ENCODE data around the gene UCKL1. TPM values are rescaled to one million over a fixed set of nuclear protein-coding genes. Genes with fewer than 3 reads are reported as not detected.
A peak's percentile ranks its signal among the peaks of the same experiment; 100 is the strongest.
"Not testable (repeated sequence)": the region's sequence is repeated elsewhere in the genome, so short reads cannot be mapped to it uniquely, and the experiment has no call there.

The UCKL1 gene
- total RNA-seq, 1 donor = 16.9 TPM

DNA sequence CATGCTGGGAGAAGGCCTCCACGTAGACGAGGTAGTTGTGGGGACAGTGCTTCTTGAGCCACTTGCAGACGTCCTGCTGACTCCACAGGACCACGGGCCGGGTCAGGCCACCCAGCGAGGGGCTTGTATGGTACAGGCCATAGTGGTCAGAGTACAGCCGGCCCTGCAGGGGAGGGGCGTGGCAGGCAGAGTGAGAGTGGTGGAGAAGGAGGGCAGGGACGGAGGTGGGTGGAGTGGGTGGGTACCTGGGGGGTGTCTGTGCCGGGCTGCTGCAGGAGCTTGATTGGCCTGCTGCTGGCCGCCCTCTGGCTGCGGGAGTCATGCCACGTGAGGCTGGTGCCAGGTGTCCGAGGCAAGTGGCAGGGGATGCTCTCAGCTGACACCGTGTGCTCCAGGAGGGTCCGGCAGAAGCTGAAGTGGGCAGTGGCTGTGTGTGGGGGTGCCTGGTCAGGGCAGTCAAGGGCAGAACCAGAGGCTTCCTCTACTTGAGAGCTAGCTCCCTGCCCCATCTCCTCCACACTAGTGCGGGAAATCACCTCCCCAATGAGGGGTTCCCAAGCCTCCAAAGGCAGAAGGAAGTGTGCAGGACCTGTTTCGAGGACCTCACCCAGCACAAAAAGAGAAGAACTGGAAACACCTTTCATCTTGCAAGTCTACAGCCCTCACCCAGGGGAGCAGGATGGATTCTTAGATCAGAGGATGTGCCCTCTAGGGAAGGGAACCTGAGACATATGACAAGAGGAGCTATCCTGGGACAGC lies 20.9 kb upstream of the UCKL1 start:
- no peaks in the 10 kb centered on the region for H3K27me3 ChIP-seq (ENCODE audit: insufficient read depth, low read length)
- H3K4me3 ChIP-seq (ENCODE audit: low read length) = no peak overlapping the region
- peaks cover 47% of the 10 kb centered on the region for H3K4me1 ChIP-seq (ENCODE audit: insufficient read depth, low read length)
- H3K9me3 ChIP-seq (ENCODE audit: low read depth, low read length) = no peaks in the 10 kb centered on the region

DNA sequence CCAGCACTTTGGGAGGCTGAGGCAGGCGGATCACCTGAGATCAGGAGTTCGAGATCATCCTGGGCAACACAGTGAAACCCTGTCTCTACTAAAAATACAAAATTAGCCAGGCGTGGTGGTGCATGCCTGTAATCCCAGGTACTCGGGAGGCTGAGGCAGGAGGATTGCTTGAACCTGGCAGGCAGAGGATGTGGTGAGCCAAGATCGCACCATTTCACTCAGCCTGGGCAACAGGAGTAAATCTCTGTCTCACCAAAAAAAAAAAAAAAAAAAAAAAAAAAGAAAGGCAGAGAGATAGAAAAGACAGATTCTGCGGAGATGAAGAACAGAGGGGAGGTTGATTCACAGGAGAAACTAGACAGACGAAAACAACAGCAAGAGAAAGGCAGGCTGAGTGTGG lies 20.3 kb upstream of the UCKL1 start:
- peaks cover 41% of the 10 kb centered on the region for H3K4me1 ChIP-seq (ENCODE audit: insufficient read depth, low read length)
- not testable (repeated sequence) for H3K9me3 ChIP-seq (ENCODE audit: low read depth, low read length); H3K4me3 ChIP-seq (ENCODE audit: low read length); H3K27me3 ChIP-seq (ENCODE audit: insufficient read depth, low read length)

DNA sequence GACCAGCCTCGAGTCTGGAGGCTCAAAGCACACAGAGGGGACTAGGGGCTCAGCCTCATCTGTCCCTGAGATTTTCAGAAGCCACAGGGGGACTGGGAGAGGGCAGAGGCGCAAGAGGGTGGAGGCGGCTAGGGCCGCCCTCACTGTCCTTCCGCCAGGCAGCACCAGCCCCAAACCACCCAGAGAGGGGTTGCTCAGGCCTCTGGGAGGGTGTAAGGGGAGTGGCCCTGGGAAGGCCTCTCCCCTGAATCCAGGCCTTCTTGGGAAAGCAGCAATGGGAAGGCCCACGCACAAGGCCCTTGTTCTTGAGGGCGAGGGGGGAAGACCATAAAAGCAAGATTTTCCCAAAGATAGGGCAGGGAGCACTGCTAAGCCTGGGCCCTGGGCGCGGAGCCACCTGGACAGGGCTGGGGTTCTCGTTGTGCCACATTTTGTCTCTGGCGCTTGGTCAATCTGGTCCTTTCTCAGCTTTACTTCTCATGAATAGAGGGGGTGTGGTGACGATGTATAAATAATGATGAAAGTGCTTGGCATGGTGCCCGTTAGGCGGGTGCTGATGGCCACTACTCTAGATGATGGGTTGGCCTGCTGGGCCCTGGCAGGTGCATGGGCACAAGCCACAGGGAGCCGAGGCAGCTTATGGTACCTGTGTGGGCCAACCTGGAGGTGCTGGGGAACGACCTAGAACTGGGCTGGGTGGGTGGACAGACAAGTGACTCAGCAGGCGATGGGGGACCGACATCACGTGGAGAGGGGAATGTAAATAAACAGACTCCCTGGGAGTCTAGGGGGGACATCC lies 18.4 kb upstream of the UCKL1 start:
- no peaks in the 10 kb centered on the region for H3K9me3 ChIP-seq (ENCODE audit: low read depth, low read length)

DNA sequence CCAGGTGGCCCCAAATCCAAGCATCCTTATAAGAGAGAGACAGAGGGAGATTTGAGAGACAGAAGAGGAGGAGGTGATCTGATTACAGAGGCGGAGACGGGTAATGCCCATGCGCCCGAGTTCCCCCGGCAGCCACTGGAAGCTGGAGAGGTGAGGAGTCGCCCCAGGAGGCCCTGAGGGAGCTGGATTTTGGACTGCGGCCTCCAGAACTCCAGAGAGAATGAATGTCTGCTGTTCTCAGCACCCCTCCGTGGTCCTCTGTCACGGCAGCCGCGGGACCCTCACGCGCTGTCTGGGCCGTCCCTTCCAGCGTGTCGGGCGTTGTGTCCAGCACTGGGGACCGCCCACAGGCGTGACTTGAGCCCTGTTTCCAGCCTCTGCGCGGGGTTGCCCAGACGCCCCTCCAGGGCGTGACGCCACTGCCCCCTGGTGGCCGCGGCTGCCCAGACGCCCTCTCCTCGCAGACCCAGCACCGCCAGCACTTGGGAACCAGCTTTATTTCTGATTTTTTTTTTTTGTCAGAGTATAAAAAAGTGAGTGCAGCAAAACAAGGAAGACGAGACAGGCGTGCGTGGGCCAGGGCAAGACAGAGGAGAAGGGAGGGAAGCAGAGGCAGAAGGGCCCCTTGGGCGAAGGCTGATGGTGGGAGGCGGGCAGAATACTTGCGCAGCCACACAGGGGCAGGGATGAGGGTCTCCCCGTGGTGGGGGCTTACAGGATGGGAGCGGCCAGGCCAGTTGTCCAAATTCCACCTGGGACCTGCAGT lies 17.6 kb upstream of the UCKL1 start:
- peaks cover 36% of the 10 kb centered on the region for H3K4me1 ChIP-seq (ENCODE audit: insufficient read depth, low read length)
- H3K27me3 ChIP-seq (ENCODE audit: insufficient read depth, low read length) = no peaks in the 10 kb centered on the region
- H3K9me3 ChIP-seq (ENCODE audit: low read depth, low read length) = no peaks in the 10 kb centered on the region
- H3K4me3 ChIP-seq (ENCODE audit: low read length) = no peak overlapping the region

More for the DNA sequence above, 18.4 kb upstream of the UCKL1 start:
- Histone ChIP-seq H3K4me1 (ENCODE audit: insufficient read depth, low read length) (peaks cover 32% of the 10 kb centered on the region), H3K4me3 (ENCODE audit: low read length) (no peak overlapping the region), H3K27me3 (ENCODE audit: insufficient read depth, low read length) (no peaks in the 10 kb centered on the region)

DNA sequence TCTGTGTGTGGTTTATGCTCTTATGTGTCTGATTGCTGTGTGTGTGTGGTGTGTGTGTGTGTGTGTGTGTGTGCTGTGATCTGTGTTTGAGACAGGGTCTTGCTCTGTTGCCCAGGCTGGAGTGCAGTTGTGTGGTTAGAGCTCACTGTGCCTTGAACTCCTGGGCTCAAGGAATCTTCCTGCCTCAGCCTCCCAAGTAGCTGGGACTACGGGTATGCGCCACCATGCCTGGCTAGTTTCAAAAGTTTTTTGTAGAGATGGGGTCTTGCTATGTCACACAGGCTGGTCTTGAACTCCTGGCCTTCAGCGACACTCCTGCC lies 16.9 kb upstream of the UCKL1 start:
- Histone ChIP-seq H3K9me3 (ENCODE audit: low read depth, low read length) (no peaks in the 10 kb centered on the region), H3K27me3 (ENCODE audit: insufficient read depth, low read length) (no peaks in the 10 kb centered on the region), H3K4me1 (ENCODE audit: insufficient read depth, low read length) (peaks cover 33% of the 10 kb centered on the region), H3K4me3 (ENCODE audit: low read length) (no peak overlapping the region)

DNA sequence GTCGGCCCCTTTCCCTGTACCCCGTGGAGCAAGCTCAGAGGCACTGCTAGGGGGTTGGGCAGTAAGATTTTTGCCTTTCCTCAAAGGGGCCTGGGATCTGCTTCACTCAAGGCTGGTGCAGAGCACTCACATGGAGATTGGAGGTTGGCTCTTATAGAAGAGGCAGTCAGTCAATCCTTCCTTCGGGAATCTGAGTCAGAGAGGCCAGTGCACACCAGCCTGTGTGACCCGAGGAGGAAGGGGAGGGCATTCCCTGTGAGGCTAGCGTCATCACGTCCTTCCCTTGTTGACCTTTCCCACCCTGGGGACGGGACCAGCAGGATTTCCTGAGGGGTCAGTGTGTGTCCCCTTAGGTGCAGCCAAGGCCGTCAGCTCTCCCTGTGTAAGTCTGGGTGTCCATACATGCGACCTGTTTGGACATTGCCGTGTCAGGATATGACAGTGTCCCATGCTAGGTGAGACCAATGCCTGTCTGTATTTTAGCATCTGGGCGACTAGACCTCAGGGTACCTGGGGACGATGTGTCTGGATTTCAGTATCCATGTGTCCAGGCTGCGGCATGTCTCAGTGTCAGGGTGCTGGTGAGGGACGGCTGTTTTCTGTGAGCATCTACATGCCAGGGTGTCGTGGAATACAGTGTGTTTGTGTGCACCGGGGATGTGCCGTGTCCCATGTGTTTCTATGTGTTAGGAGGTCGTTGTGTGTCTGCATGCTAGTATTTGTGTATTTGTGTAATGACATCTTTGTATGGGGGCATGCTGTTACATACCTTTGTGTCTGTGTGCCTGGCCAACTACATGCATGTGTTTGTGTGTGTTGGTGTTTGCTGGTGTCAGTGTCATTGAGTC lies 16.3 kb upstream of the UCKL1 start:
- Histone ChIP-seq H3K4me1 (ENCODE audit: insufficient read depth, low read length) (peaks cover 27% of the 10 kb centered on the region), H3K27me3 (ENCODE audit: insufficient read depth, low read length) (no peaks in the 10 kb centered on the region), H3K4me3 (ENCODE audit: low read length) (no peak overlapping the region), H3K9me3 (ENCODE audit: low read depth, low read length) (no peaks in the 10 kb centered on the region)

DNA sequence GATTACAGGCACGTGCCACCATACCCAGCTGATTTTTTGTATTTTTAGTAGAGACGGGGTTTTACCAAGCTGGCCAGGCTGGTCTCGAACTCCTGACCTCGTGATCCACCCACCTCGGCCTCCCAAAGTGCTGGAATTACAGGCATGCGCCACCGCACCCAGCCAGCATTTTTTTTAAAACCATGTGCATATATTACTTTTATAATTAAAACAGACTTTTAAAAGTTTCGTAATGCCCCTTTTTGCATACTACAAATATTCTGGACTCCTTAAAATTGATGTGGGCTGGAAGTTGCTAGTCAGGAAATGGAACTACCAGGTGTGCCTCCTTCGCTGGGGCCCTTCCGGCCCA lies 15.7 kb upstream of the UCKL1 start:
- peaks cover 22% of the 10 kb centered on the region for H3K4me1 ChIP-seq (ENCODE audit: insufficient read depth, low read length)
- not testable (repeated sequence) for H3K9me3 ChIP-seq (ENCODE audit: low read depth, low read length); H3K27me3 ChIP-seq (ENCODE audit: insufficient read depth, low read length); H3K4me3 ChIP-seq (ENCODE audit: low read length)

DNA sequence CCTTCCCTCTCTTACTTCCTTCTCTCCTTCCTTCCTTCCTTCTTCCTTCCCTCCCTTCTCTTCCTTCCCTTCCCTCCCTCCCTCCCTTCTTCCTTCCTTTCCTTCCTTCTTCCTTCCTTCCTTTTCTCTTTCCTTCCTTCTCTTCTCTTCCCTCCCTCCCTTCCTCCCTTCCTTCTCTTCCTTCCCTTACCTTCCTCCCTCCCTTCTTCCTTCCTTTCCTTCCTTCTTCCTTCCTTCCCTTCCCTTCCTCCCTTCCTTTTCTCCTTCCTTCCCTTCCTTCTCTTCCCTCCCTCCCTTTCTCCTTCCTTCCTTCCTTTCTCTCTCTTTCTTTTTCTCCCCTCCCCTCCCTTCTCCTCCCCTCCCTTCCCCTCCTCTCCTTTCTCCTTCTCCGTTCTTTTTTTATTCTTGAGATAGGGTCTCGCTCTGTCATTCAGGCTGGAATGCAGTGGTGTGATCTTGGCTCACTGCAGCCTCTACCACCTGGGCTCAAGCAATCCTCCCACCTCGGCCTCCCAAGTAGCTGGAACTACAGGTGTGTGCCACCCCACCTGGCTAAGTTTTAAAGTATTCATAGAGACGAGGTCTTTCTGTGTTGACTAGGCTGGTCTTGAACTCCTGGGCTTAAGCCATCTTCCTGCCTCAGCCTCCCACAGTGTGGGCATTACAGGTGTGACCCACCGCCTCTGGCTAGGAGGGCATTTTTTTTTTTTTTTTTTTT lies 14.7 kb upstream of the UCKL1 start:
- Histone ChIP-seq H3K27me3 (ENCODE audit: insufficient read depth, low read length) (no peaks in the 10 kb centered on the region), H3K4me1 (ENCODE audit: insufficient read depth, low read length) (peaks cover 22% of the 10 kb centered on the region), H3K4me3 (ENCODE audit: low read length) (no peak overlapping the region), H3K9me3 (ENCODE audit: low read depth, low read length) (no peaks in the 10 kb centered on the region)

DNA sequence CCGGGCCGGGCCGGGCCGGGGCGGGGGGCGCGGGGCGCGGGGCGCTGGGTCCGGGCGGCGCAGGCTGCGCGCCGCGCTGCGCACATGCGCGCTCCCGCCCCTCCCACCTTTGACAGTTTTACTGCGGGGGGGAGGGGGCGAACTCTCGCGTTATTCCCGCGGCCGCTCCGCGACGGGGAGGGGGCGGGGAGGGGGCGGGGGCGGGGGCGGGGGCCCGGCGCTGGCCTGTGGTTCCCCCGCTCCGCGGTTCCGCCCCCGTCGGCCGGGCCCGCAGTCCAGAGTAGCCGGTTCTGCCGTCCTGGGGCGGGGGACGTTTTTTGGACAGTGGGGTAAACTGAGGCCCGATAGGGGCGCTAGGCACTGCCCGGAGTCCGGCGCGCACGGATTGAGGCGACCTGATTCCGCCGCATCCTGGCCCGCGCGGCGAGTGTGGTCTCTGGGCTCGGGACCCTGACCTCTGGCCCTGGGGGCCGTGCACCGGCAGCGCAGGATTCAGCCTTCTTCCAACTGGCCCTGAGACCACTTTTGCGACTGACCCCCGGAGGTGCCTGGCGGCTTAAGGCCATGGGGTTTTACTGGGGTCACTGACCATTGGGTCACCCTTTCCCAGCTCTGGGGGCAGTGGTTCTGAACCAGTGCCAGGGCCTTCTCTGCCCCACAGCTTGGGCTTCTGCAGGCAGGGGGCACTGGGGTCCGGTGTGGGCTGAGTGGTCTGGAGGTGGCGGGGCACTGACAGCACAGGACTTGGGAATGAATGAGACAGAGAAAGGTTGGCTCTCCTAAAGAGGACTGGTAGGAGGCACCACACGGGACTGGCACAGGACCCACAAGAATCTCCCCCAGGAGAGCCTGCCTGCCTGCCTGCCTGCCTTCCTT lies 13.9 kb upstream of the UCKL1 start, which contains the start of gene ZNF512B:
Gene ZNF512B, minus strand, starts transcription at position 93 of the 876 bp plus-strand sequence. CDS start 1,980 bp downstream, outside the sequence.
- Histone ChIP-seq H3K27me3 (ENCODE audit: insufficient read depth, low read length) (no peaks in the 10 kb centered on the region), H3K4me1 (ENCODE audit: insufficient read depth, low read length) (peaks cover 22% of the 10 kb centered on the region), H3K4me3 (ENCODE audit: low read length) (peak within 1 kb of the TSS; percentile 36), H3K9me3 (ENCODE audit: low read depth, low read length) (no peaks in the 10 kb centered on the region)

DNA sequence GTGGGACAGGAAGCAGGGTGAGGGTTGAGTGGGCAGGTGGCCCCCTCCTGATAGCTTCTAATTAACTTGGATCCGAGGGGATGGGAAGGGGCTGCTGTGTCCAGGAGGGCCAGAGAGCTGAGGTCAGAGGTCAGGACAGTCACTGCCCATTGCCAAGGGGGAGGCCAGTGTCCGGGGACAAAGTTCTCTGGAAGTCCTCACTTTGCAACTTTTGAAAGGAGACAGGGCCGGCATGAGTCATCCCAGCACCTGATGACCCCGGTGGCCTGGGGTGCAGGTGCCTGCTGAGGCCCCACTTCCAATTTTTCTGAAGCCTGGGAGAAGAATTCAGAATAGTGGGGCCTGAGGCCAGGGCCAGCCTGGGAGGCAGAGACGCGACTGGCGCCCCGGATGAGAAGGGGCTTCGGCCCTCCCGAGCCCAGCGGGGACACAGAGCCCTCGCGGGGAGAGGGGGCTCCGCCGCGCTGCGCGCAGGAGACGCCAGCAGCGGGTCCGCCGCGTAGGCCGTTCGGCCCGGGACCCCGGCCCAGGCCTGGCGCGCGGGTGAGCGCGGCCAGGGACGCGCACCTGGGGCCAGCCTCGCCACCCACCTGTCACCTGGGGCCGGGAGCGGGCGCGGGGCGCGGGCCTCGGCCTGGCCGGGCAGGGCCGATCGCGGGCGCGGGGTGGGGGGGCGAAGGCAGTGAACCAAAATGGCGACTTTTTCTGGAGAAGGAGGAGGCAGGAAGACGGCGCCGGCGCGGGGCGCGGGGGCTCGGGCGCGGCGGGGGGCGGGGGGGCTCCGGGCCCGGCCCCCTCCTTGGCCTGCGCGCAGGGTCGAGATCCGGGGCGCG lies 12.9 kb upstream of the UCKL1 start:
- H3K4me1 ChIP-seq (ENCODE audit: insufficient read depth, low read length) = peaks cover 21% of the 10 kb centered on the region
- H3K9me3 ChIP-seq (ENCODE audit: low read depth, low read length) = no peaks in the 10 kb centered on the region
- H3K27me3 ChIP-seq (ENCODE audit: insufficient read depth, low read length) = no peaks in the 10 kb centered on the region
- H3K4me3 ChIP-seq (ENCODE audit: low read length) = peak overlapping the region; percentile 36

DNA sequence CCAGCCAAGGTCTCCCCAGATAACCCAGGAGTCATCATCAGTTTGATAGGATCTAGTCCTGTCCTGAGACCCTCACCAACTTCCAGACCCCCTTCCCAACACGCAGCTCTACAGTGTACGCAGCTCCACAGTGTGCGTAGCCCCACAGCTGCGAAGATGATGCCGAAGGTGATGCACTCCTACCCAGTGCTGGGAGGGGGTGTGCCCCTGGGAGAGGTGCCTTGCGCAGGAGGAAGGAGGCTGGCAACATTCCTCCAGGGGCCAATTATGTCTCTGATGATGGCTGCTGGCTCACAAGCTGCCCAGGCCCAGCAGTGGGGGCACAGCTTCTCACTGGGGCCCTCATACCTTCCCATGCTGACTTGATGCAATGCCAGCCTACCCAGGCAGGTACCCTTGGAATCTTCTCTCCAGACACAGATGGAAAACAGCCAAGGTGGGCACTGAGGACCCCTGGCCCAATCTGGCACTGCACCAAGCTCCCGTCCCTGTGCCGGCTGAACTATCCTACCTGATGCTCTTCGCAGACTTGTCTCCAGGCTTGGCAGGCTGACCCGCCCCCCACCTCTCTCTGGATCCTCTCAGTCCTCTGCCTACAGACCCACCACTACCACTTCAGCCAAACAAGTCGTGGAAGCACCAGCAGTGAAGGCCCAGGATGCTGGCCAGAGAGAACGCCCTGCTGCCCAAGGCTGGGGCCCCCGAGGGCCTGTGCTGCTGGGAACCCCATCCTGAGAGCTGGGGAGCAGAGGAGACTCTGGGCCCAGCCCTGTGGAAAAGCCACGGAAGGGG lies 12.1 kb upstream of the UCKL1 start:
- peaks cover 13% of the 10 kb centered on the region for H3K4me1 ChIP-seq (ENCODE audit: insufficient read depth, low read length)
- H3K4me3 ChIP-seq (ENCODE audit: low read length) = no peak overlapping the region
- H3K9me3 ChIP-seq (ENCODE audit: low read depth, low read length) = no peaks in the 10 kb centered on the region
- H3K27me3 ChIP-seq (ENCODE audit: insufficient read depth, low read length) = no peaks in the 10 kb centered on the region
